H9 (cell line): ENCODE results near the gene ADSL. TPM values are rescaled to one million over a fixed set of nuclear protein-coding genes. Genes with fewer than 3 reads are reported as not detected.

Experiments
- DNase-seq: peaks from one replicate; pipeline ENCODE4 v3.0.0-alpha.2; 2017
- H2AFZ ChIP-seq: one replicate; pipeline ENCODE4 v1.6.1; 2013; ENCODE audit warnings: mild to moderate bottlenecking, low read length, control low read depth, moderate library complexity
- H2AK5ac ChIP-seq: 2 replicates; pipeline ENCODE4 v1.6.1; 2013; ENCODE audit warnings: low read length, control low read depth, mixed read lengths; ENCODE audit not compliant: insufficient read length
- H2BK120ac ChIP-seq: one replicate; pipeline ENCODE4 v1.6.1; 2013; ENCODE audit warnings: low read depth, mild to moderate bottlenecking, low read length, control low read depth, inconsistent platforms; ENCODE audit not compliant: poor library complexity, severe bottlenecking
- H2BK12ac ChIP-seq: 2 replicates; pipeline ENCODE4 v1.6.1; 2013; ENCODE audit warnings: low read length, control low read depth, mixed read lengths, low read depth; ENCODE audit not compliant: insufficient read length
- H2BK15ac ChIP-seq: 2 replicates; pipeline ENCODE4 v1.6.1; 2013; ENCODE audit warnings: low read depth, low read length, control low read depth
- H2BK20ac ChIP-seq: one replicate; pipeline ENCODE4 v1.6.1; 2013; ENCODE audit warnings: low read depth, mild to moderate bottlenecking, low read length, control low read depth, inconsistent platforms; ENCODE audit not compliant: poor library complexity, severe bottlenecking
- H2BK5ac ChIP-seq: 2 replicates; pipeline ENCODE4 v1.6.1; 2013; ENCODE audit warnings: low read length, control low read depth, mixed read lengths; ENCODE audit not compliant: insufficient read length
- H3K14ac ChIP-seq: 2 replicates; pipeline ENCODE4 v1.6.1; 2013; ENCODE audit warnings: low read length, control low read depth; ENCODE audit not compliant: insufficient read depth
- H3K18ac ChIP-seq: 2 replicates; pipeline ENCODE4 v1.6.1; 2013; ENCODE audit warnings: low read depth, mild to moderate bottlenecking, mixed read lengths, low read length, control low read depth; ENCODE audit not compliant: insufficient read length
- H3K23ac ChIP-seq: 2 replicates; pipeline ENCODE4 v1.6.1; 2013; ENCODE audit warnings: low read length, control low read depth, mixed read lengths, low read depth; ENCODE audit not compliant: insufficient read length
- H3K23me2 ChIP-seq: 2 replicates; pipeline ENCODE4 v1.6.1; 2013; ENCODE audit warnings: low read depth, mild to moderate bottlenecking, mixed read lengths, low read length, control low read depth; ENCODE audit not compliant: insufficient read length, poor library complexity, severe bottlenecking
- H3K27ac ChIP-seq: 2 replicates; pipeline ENCODE4 v1.5.1; 2013; ENCODE audit warnings: low read length, control low read depth, mixed read lengths, low read depth; ENCODE audit not compliant: insufficient read length
- H3K27me3 ChIP-seq: 2 replicates; pipeline ENCODE4 v1.6.1; 2013; ENCODE audit warnings: low read length, control low read depth, inconsistent platforms; ENCODE audit not compliant: insufficient read depth
- H3K4ac ChIP-seq: 2 replicates; pipeline ENCODE4 v1.6.1; 2013; ENCODE audit warnings: low read depth, mild to moderate bottlenecking, control low read depth, inconsistent platforms, low read length, moderate library complexity
- H3K4me1 ChIP-seq: 2 replicates; pipeline ENCODE4 v1.6.1; 2013; ENCODE audit warnings: low read length, control low read depth, inconsistent platforms; ENCODE audit not compliant: insufficient read depth
- H3K4me2 ChIP-seq: 2 replicates; pipeline ENCODE4 v1.6.1; 2013; ENCODE audit warnings: low read length, control low read depth, mixed read lengths; ENCODE audit not compliant: insufficient read length, insufficient read depth
- H3K56ac ChIP-seq: 2 replicates; pipeline ENCODE4 v1.6.1; 2013; ENCODE audit warnings: low read depth, mild to moderate bottlenecking, mixed read lengths, low read length, control low read depth; ENCODE audit not compliant: insufficient read length
- H3K79me1 ChIP-seq: 2 replicates; pipeline ENCODE4 v1.6.1; 2013; ENCODE audit warnings: low read depth, mild to moderate bottlenecking, moderate library complexity, low read length, control low read depth, inconsistent platforms; ENCODE audit not compliant: insufficient read depth, poor library complexity, severe bottlenecking
- H3K79me2 ChIP-seq: 2 replicates; pipeline ENCODE4 v1.6.1; 2013; ENCODE audit warnings: low read length, control low read depth, inconsistent platforms; ENCODE audit not compliant: insufficient read depth
- H3K9ac ChIP-seq: 2 replicates; pipeline ENCODE4 v1.6.1; 2013; ENCODE audit warnings: low read length, control low read depth, mixed read lengths; ENCODE audit not compliant: insufficient read length; ENCODE audit errors: extremely low read depth
- H3K9me3 ChIP-seq: one replicate; pipeline ENCODE4 v1.6.1; 2013; ENCODE audit warnings: low read depth, low read length, inconsistent platforms; ENCODE audit not compliant: control insufficient read depth
- H3T11ph ChIP-seq: one replicate; pipeline ENCODE4 v1.6.1; 2013; ENCODE audit warnings: mild to moderate bottlenecking, low read length, control low read depth, inconsistent platforms
- H4K20me1 ChIP-seq: one replicate; pipeline ENCODE4 v1.6.1; 2013; ENCODE audit not compliant: control insufficient read depth, insufficient read length, insufficient read depth
- H4K5ac ChIP-seq: 2 replicates; pipeline ENCODE4 v1.6.1; 2013; ENCODE audit warnings: low read depth, mild to moderate bottlenecking, mixed read lengths, low read length, control low read depth; ENCODE audit not compliant: insufficient read length
- H4K8ac ChIP-seq: replicated peaks from 2 replicates; pipeline ENCODE4 v1.6.1; 2013; ENCODE audit warnings: low read length, control low read depth, mixed read lengths, low read depth; ENCODE audit not compliant: insufficient read length
- H4K91ac ChIP-seq: 2 replicates; pipeline ENCODE4 v1.6.1; 2013; ENCODE audit warnings: low read depth, mild to moderate bottlenecking, moderate library complexity, mixed read lengths, low read length, control low read depth; ENCODE audit not compliant: insufficient read length
- H3K27ac Mint-ChIP-seq, 3 experiments: 2 replicates in 2 of 3; 3 replicates in 1 of 3; pipeline ENCODE4 v1.8.0; 2020 to 2021; ENCODE audit warnings: mixed read lengths in 3 of 3, mild to moderate bottlenecking in 1 of 3, moderate library complexity in 1 of 3
- H3K27me3 Mint-ChIP-seq: 2 replicates; pipeline ENCODE4 v1.8.0; 2021; ENCODE audit warnings: low read depth, mild to moderate bottlenecking, moderate library complexity, mixed read lengths
- H3K36me3 Mint-ChIP-seq, 3 experiments: 2 replicates in 2 of 3; 3 replicates in 1 of 3; pipeline ENCODE4 v1.8.0; 2020 to 2021; ENCODE audit warnings: low read depth in 3 of 3, mixed read lengths in 3 of 3; ENCODE audit not compliant: insufficient read depth in 1 of 3
- H3K4me1 Mint-ChIP-seq, 2 experiments: 2 replicates each; pipeline ENCODE4 v1.8.0; 2020; ENCODE audit warnings: mixed read lengths in 2 of 2
- H3K4me3 Mint-ChIP-seq, 2 experiments: 2 replicates in 1 of 2; 3 replicates in 1 of 2; pipeline ENCODE4 v1.8.0; 2020 to 2021; ENCODE audit warnings: mild to moderate bottlenecking in 2 of 2, mixed read lengths in 2 of 2, moderate library complexity in 1 of 2
- H3K9me3 Mint-ChIP-seq, 2 experiments: 2 replicates in 1 of 2; 3 replicates in 1 of 2; pipeline ENCODE4 v1.8.0; 2020; ENCODE audit warnings: mild to moderate bottlenecking in 2 of 2, mixed read lengths in 2 of 2, moderate library complexity in 1 of 2
- WGBS: extraction: QIAGEN DNeasy Blood & Tissue Kit; methylation state at CpG from one replicate; pipeline ENCODE4 v1.1.7; 2013; ENCODE audit warnings: missing lambda C conversion rate, low lambda C conversion rate, mixed read lengths; ENCODE audit not compliant: insufficient read length; ENCODE audit errors: extremely low coverage; 5-methylcytosine and 5-hydroxymethylcytosine counted together
- total RNA-seq: library from RNA; stranded (reverse); gene quantifications from 2 replicates; pipeline ENCODE4 v1.2.1, GENCODE V29; 2021
- TF ChIP-seq, protein P1 (sequence below): fragments of 200-600 bp; sonication (generic); conservative IDR thresholded peaks from 3 replicates; pipeline ENCODE4 v1.8.0; 2021; ENCODE audit warnings: antibody characterized with exemption, mild to moderate bottlenecking

The ADSL gene
- total RNA-seq, 1 experiment from 2014 or later: 175 TPM

DNA sequence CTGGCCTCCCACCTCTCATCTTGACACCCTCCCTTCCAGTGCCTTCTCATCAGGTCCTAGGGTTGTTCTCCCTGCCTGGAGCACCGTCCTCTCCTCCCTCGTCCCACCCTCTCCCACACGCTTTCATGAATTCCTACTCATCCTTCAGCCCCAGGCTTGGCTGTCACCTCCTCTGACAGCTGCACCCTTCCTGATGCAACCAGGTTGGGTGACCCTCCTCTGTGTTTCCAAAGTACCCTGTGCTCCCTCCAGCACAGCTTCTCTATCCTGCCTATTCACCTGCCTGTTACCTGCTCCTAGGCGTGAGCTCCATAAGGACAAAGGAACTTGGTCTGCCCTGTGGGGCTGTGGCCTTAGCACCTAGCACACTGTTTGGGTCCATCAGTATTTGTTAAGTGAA lies 82.5 kb downstream of the ADSL start:
- no peak overlapping the region for H3K4ac ChIP-seq
- no peak overlapping the region for H2BK120ac ChIP-seq
- no peak overlapping the region for H4K5ac ChIP-seq
- no peak overlapping the region for H3K14ac ChIP-seq
- no peaks in the 10 kb centered on the region for H3K79me2 ChIP-seq
- H3K27ac ChIP-seq: no peak overlapping the region
- no peak overlapping the region for H3T11ph ChIP-seq
- no CpG with 5 or more reads among the region's 4 CpGs for WGBS
- no peaks in the 10 kb centered on the region for H4K20me1 ChIP-seq
- H3K27me3 ChIP-seq: no peaks in the 10 kb centered on the region
- no peak overlapping the region for H3K56ac ChIP-seq
- no peak overlapping the region for H2AK5ac ChIP-seq
- H4K91ac ChIP-seq: no peak overlapping the region
- H3K4me2 ChIP-seq: no peak overlapping the region
- no peak overlapping the region for H3K18ac ChIP-seq
- no peak overlapping the region for H2BK15ac ChIP-seq
- H3K9me3 Mint-ChIP-seq: no peaks in the 10 kb centered on the region
- no peak for DNase-seq
- no peak overlapping the region for H3K4me3 Mint-ChIP-seq
- H3K79me1 ChIP-seq: no peaks in the 10 kb centered on the region
- no peaks in the 10 kb centered on the region for H3K27me3 Mint-ChIP-seq
- no peak overlapping the region for H2BK12ac ChIP-seq
- H3K27ac Mint-ChIP-seq: peak overlapping the region; percentile 75 to 91 (median 91); a peak in 5 of 7 replicates
- H3K23me2 ChIP-seq: no peaks in the 10 kb centered on the region
- H3K23ac ChIP-seq: no peak overlapping the region
- H3K4me1 Mint-ChIP-seq: peaks cover 14 to 15% of the 10 kb centered on the region in 2 experiments
- TF ChIP-seq, protein P1, sequence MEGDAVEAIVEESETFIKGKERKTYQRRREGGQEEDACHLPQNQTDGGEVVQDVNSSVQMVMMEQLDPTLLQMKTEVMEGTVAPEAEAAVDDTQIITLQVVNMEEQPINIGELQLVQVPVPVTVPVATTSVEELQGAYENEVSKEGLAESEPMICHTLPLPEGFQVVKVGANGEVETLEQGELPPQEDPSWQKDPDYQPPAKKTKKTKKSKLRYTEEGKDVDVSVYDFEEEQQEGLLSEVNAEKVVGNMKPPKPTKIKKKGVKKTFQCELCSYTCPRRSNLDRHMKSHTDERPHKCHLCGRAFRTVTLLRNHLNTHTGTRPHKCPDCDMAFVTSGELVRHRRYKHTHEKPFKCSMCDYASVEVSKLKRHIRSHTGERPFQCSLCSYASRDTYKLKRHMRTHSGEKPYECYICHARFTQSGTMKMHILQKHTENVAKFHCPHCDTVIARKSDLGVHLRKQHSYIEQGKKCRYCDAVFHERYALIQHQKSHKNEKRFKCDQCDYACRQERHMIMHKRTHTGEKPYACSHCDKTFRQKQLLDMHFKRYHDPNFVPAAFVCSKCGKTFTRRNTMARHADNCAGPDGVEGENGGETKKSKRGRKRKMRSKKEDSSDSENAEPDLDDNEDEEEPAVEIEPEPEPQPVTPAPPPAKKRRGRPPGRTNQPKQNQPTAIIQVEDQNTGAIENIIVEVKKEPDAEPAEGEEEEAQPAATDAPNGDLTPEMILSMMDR: no peak
- H3K9ac ChIP-seq: no peak overlapping the region
- H2AFZ ChIP-seq: no peak overlapping the region
- H3K36me3 Mint-ChIP-seq: peaks cover 12 to 35% (median 32%) of the 10 kb centered on the region in 3 experiments; a peak in 6 of 7 replicates
- H2BK5ac ChIP-seq: no peak overlapping the region
- no peak overlapping the region for H2BK20ac ChIP-seq
- H4K8ac ChIP-seq: no peak overlapping the region
- no peaks in the 10 kb centered on the region for H3K9me3 ChIP-seq
- H3K4me1 ChIP-seq: no peaks in the 10 kb centered on the region
